Head of caudate nucleus (tissue), 42 donors: ENCODE data around the gene PIEZO2.
A peak's percentile ranks its signal among the peaks of the same experiment; 100 is the strongest.

Source experiments
- DNase-seq, 42 donors: peaks; one replicate each; pipeline versions ENCODE4 v3.0.0 to v3.0.0-alpha.2; 2020 to 2021; ENCODE audit warnings: mixed read lengths in 7 of 42
- intact Hi-C: fragments of 100-400 bp; cut with DNase I; formaldehyde crosslinking; loops from one replicate; pipeline ENCODE4 v1.15.0; 2022

Gene PIEZO2

DNA sequence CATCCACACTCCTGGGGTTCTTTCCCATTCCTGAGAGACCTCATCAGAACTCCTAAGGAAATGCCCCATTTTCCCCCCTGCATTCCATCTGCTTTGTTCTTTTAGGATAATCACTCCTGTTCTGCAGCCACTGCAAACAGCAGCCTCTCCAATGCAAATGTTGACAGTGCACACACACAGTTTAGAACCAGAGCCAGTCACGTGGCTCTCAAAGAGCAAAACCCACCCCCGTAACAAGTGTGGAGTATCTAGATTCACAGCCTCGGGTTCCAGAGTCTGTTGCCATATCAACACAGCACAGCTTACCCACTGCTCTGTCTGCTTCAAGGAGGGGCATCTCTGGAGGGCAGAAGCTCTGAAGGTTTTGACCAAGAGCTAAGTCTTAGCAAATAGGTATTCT lies 443.6 kb downstream of the PIEZO2 start:
- DNase-seq, result no peak
- intact Hi-C loops, result no loop called here

DNA sequence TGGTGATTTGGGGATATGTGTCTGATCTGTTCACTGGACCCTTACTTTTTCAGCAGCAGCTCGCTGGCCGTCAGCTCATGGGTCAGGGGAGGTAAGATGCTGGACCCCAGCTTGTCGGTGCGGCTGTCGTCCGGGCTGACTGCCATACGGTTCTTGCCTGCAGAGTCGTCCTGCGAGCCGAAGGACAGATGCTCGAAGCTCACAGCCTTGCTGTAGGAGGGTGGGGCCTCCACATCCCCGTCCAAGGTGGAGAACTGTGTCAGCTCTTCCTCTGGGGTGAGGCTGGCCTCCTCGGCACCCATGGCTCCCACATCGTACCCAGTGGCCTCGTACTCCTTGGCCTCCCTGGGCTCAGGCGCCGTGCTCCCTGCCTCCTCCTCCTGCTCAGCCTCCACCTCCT lies 444.1 kb downstream of the PIEZO2 start:
- no peak for DNase-seq
- intact Hi-C loops, result no loop called here

DNA sequence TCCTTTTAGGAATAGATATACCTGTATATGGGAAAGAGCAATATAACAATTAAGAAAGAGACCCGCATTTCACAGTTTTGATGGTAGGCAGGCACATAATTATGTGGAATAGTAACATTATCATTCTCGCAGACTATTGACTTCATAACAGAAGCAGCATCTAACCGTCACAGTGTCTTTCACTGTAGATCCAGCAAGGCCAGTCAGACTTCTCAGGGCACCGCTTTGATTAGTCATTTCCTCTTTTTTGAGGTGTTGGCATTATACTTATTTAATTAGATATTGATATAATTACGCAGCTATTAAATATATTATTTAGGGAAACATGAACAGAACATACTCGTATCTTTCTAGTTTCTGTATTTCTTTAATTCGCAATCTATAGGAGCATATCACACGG lies 447.2 kb downstream of the PIEZO2 start:
- intact Hi-C loops, result no loop called here
- DNase-seq, result no peak

DNA sequence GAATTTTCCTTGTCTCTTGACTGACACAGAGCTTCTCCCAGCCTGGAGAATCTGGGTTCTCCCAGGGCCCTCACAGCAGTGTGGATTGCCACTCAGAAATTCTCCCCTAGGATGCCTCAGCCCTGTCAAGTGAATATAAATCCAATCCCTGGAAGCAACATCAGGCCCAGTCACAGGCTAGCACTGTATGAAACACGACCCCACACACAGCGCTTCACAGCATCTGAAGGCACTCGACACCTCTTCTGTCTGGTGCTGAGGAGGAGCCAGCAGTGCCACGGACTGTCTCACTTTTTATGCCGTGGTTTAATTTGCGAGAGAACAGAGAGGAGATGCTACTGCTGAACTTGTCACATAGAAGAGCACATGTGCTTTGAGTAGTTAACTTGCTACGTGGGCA lies 459.0 kb downstream of the PIEZO2 start:
- intact Hi-C loops, result no loop called here
- peak in 1 of 42 donors; percentile 29 for DNase-seq

DNA sequence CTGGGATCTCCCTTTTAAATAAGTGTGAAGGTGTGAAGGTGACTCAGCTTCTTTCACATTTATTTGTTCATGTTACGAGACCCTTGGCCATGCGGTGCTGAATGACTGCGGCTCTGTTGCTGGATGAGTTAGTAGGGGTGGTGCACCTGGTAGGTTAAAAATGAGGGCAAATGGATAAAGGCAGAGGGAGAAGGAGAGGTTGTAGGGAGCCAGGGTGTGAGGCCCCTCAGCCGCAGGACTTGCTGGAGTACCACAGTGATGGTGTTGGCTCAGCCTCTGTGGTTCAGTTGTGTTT lies 459.4 kb downstream of the PIEZO2 start:
- intact Hi-C loops, result no loop called here
- DNase-seq, result no peak

DNA sequence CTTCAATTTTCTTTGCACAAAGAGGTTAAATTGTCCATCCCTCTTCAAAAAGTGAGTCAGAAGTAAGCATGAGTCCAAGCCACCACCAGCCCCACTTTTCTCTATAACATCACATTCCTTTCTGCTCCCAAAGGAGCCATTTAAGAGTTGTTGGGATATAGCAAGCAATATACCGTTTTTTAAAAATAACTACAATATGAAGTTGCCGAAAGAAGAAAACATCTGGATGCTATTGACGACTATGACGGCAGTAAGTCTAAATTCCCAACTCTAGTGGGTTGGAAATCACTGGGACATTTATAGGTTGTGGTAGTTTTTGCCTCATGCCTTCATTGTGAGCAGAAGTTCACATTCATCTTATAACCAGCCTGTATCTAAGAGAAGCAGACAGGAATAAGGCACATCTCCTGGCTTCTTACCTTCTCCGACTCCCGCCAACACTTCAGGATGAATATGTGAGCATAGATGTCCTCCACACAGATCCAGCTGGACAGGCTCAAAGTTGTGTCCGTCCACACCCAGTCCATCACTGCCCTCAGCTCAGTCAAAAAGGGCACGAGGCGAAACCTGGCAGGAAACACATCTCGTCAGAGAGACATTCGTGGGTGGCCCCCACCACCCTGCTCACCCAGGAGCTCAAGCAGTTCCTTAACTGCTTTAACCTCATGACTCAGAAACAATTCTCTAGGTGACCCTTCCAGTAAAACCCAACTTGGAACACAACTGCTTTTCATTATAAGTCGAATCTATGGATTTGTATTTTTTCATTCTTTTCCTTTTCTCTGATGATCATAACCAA lies 459.9 kb downstream of the PIEZO2 start:
- DNase-seq, result no peak
- intact Hi-C loops, result no loop called here

DNA sequence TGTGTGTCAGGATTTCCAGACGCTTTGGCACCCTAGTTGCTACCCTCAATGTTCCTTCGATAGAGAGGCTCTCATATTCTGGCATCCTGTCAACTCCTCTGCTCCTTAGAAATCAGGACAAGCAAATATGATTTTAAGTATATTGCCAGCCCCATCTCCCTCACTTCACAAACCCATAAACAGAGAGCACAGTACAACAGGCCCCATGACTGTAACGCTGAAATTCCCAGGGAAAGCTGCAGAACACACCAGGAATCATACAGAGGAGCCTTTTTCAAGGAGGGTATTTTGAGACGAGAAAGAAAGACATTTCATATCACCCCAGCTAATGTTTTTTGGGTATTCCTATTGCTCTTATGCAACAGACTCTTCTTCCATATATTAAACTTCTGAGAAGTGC lies 460.6 kb downstream of the PIEZO2 start:
- intact Hi-C loops, result no loop called here
- DNase-seq, result no peak

DNA sequence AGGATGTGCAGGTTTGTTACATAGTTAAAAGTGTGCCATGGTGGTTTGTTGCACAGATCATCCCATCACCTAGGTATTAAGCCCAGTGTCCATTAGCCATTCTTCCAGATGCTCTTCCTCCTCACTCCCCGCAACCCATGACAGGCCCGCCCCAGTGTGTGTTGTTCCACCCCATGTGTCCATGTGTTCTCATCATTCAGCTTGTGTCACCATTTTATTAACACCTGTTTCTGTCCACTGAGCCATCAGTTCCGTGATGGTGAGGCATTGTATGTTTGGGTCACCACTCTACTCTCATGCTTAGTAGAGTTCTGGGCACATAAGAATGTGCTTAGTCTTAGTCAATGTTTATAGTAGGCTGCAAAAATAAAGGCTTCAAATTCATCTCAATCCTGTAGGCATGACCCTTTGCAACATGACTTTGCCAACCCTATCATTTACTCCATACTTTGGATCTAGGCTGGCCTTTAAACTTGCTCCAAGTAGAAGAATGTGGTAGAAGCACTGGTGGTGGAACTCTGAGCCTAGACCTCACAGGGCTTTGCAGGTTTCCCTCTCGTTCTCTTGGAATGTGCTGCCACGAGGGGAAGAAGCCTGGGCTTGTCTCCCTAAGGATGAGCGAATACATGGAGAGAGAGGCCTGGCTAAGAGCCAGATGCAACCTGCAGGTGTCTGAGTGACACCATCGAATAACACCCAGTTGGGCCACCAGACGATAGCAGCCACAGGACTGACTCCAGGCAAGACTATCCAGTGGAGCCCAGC lies 462.0 kb downstream of the PIEZO2 start:
- DNase-seq, result no peak
- intact Hi-C loops, result no loop called here

DNA sequence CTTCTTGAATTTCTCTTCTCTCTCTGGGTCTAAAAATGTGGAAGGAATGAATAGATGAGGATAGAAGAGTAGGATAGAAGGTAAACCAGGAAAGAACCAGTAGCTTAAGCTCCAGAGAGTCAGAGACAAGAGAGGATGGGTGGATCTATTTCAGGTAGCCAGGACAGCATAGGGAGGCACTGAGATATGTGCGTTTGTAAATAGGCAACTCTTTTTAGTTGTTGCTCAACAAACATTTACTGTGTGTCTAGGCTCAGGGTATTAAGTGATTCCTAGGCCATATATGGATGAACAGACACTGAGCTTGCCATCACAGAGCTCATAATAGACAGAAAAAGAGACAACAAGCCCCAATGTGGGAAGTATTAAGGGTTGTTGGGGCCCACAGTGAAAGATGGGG lies 463.1 kb downstream of the PIEZO2 start:
- intact Hi-C loops, result no loop called here
- DNase-seq, result no peak

DNA sequence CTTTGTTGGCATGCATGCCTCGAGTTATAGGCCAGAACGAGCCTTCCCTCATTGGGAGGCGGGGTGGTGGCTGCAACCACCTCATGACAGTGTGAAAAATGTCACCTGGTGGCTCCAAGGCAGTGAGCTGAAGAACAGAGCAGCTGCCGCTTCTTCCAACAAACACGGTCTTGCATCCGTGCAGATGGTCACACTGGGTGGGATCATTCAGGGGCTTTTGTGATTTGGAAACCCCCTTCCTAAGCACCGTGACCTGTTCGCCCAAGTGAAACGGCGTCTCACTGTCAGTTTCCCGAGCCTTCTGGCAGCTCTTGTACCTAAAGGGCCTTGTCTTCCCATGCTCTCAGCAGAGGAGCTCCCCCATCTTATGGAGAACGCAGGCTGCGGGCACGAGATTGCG lies 463.9 kb downstream of the PIEZO2 start:
- intact Hi-C loops, result no loop called here
- no peak for DNase-seq

DNA sequence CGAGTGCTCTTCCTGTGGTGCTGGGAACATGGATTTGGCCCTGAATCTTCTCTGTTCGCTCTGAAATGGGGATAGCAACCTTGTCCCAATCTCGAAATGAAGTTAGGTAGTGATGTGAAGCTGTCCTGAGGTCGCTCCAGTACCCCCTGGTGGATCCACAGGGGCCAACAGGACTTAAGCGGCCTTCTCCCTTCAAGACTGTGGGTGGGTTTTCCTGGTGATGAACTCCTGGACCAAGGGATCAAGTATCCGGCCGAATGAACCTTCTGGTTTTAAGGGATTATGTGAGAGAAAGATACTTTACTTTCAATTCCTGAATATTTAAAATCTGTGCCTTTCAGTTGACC lies 467.0 kb downstream of the PIEZO2 start:
- DNase-seq, result no peak
- intact Hi-C loops, result no loop called here

DNA sequence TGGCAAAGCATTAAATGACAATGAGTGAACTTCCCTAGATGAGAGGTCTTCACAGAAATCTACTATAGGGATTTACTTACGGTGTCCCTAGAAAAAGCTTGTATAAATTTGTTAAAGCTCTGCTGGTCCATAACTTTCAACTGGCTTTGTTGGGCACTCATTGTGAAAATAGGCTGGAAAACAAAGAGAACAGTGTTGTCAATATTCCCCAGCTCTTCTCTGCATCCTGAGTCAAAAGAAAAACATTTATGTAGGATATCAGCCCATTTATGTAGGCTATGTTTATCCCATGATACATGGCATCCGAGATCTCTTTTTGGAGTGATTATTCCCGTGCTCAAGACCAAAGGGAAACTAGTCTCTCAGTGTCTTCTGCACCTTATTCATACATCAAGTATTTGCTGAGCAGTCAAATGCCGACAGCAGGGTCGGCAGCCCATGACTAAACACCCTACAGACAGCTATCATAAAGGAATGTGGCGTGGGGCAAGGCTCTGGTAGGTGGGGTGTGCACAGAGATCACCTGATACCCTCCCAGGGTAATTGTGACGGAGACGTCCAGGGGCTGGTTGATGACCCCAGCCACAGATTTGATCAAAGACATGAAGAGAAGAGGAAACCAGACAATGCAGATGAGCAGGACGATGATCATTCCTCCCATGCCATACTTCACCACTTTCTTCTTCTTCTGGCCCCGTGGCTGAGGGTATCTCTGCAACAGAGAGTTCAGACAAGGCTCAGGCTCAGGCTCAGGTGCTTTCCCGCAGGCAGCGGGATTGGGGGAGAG lies 467.6 kb downstream of the PIEZO2 start:
- intact Hi-C loops, result no loop called here
- DNase-seq, result no peak

DNA sequence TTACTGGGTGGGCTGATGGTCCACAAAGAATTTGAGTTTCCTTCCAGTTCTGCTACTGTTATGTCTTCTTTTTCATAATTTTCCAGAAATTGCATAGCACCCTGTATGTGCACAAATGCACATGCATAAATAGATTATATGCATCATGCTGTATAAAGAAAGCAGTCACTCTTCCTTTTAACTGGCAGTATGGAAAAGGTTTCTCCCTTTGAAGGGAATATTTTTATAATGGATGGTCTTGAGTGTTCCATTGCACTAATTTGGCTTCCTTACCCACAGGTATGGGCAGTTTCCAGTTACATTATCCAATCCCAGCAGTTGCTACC lies 469.1 kb downstream of the PIEZO2 start:
- intact Hi-C loops, result no loop called here
- no peak for DNase-seq

DNA sequence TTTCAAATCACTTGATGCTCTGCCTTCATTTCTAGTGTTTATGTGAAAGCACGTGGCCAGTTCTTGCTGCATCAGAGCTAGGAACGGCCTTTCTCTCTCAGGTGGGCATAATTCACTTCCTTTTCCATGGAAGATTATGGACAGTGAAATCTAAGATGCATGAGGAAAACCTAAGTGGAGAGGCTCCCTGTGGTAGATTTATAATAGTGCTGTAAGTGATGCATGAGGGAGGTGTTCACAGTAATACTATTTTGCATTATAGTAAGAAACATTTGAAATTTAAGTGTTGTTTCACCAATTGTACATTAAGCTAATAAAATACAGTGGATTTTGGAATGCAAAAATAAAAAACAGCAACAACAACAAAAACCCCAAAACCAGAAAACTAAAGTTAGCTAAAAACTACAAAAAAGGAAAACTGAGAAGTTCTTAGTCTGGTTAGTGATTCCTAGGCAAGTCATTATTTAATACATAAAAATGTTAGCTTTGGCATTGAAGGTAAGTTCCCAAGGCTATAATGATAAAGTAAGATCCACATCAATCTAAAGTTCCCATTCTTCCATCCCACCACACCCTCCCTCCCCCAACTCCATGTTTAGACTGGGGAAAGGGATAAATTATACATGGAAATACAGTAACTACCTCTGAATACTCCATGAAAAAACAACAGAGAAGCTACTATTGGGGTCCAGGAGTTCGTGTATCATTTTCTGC lies 469.7 kb downstream of the PIEZO2 start:
- DNase-seq, result no peak
- intact Hi-C loops, result no loop called here

DNA sequence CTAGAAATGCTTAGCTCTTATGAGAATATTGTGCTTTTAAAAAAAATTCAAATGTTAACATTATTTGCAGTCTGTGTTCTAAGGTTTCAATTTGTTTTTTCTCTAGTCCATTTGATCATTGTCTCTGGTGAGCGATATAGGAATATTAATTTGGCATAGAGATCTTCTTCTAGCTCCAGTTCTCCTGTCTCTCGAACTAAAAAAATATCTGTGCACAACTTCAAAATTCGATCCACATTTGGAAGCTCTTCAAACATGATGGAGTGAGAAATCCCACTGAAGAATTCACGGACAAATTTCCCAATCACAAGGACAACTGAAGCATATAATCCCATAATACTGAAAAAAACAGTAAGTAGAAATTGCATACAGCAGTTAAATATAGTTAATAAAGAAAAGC lies 477.9 kb downstream of the PIEZO2 start:
- intact Hi-C loops, result no loop called here
- DNase-seq, result no peak

DNA sequence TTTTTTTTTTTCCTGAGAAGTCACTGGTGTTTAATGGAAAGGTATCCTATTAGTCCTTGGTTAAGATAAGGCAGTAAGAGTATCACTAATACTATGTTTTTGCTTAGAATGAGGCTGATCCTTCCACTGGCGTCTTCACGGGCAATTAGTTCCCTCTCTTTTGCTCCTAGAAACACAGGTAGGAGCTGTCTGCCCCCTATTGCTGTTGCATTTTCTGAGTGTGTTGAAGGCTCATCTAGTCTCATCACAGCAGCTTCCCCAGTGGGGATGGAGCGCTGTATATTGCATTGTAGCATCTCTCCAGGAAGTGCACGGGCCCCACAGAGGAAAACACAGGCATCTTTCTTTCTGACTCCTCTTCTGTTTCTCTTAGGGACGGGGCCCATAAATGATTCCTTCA lies 478.5 kb downstream of the PIEZO2 start:
- no peak for DNase-seq

DNA sequence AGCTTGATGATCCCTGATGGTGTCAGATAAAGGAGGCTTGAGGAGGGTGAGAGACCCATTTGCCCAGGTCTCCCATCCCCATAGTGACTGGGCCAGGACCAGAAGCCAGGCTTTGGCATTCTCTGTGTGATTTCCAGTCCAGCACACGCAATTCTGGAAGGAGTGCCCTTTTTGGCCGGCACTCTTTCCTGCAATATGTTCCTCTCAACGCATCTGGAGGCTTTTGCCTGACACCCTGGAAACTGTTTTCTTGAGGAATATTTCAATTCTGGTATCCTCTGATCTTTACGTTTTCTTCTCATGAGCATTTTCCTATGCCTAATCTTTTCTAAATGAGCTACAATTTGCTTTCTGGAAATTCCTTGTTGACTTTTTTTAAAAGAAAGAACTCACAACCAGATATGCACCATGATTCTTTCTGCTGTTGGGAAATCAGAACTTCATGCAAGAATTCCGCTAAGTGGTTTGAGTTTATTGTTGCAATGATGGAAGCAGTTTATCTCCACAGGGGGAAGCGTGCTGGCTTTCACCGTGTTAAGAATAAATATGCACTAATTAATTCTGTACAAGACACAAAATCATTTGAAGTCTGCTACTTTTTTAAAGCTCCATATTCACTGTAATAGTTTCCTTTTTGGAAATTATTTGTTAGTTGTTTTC lies 479.8 kb downstream of the PIEZO2 start:
- intact Hi-C loops, result no loop called here
- no peak for DNase-seq

More for the DNA sequence above, 478.5 kb downstream of the PIEZO2 start:
- intact Hi-C loops, result no loop called here

DNA sequence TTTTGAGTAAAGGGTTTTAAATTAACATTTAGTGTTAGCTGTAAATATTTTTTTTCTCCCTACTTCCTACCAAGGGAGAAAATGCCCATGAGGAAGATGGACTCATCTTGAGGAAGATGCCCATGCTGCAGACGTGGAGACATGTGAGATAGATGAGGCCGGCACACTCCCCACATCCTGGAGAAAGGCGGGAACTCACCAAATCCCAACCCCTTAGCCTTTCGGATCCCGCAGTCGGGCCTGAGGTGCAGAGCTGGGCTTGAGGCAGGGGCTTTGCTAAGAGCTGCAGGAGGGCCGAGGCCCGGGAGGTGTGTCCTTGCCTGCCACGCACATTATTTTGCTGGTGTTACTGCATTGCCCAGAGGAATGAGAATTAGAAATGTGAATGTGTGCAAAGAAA lies 485.6 kb downstream of the PIEZO2 start:
- intact Hi-C loops, result no loop called here
- DNase-seq, result no peak

DNA sequence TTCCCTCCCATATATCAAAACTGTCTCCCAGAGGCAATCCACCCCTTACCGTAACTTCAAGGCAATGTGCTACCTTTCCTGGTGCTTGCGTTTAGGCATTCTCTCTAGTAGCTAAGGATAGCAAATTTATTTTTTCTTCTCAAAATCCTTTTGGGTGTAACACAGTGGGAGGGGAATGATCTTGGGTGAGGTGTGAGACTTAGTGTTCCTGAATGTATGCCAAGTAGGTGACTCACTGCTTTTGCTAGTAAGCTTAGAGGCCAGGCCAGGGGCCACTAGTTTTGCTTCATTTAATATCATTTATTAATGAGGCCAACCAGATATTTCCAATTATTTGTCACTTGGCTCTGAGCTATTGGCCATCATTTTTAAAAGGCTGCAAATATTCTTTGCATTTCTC lies 488.1 kb downstream of the PIEZO2 start:
- peak in 9 of 42 donors; percentile 6 to 64 (median 20) for DNase-seq
- intact Hi-C loops, result no loop called here
